NCI-H1694 treated with DMSO at 0.1 percent for 48 hours (cell line): ENCODE data around the gene OR10P1.
"Not testable (repeated sequence)": the region's sequence is repeated elsewhere in the genome, so short reads cannot be mapped to it uniquely, and the experiment has no call there.

Experiments
- DNase-seq: peaks from one replicate; lab custom pipeline; 2025; lab: John Stamatoyannopoulos, UW

Gene OR10P1, protein sequence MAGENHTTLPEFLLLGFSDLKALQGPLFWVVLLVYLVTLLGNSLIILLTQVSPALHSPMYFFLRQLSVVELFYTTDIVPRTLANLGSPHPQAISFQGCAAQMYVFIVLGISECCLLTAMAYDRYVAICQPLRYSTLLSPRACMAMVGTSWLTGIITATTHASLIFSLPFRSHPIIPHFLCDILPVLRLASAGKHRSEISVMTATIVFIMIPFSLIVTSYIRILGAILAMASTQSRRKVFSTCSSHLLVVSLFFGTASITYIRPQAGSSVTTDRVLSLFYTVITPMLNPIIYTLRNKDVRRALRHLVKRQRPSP

DNA sequence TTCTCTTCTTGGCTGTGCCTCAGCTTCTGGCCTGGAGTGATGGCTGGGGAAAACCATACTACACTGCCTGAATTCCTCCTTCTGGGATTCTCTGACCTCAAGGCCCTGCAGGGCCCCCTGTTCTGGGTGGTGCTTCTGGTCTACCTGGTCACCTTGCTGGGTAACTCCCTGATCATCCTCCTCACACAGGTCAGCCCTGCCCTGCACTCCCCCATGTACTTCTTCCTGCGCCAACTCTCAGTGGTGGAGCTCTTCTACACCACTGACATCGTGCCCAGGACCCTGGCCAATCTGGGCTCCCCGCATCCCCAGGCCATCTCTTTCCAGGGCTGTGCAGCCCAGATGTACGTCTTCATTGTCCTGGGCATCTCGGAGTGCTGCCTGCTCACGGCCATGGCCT lies at the start of gene OR10P1:
Gene OR10P1 (plus strand): TSS at position 40 of the 400 bp plus-strand sequence. CDS start 0 bp downstream, at position 40.
- no peak for DNase-seq

DNA sequence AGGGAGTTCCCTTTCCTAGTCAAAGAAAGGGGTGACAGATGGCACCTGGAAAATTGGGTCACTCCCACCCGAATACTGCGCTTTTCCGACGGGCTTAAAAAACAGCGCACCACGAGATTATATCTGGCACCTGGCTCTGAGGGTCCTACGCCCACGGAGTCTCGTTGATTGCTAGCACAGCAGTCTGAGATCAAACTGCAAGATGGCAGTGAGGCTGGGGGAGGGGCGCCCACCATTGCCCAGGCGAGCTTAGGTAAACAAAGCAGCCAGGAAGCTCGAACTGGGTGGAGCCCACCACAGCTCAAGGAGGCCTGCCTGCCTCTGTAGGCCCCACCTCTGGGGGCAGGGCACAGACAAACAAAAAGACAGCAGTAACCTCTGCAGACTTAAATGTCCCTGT lies 46.5 kb upstream of the OR10P1 start:
- DNase-seq: not testable (repeated sequence)

DNA sequence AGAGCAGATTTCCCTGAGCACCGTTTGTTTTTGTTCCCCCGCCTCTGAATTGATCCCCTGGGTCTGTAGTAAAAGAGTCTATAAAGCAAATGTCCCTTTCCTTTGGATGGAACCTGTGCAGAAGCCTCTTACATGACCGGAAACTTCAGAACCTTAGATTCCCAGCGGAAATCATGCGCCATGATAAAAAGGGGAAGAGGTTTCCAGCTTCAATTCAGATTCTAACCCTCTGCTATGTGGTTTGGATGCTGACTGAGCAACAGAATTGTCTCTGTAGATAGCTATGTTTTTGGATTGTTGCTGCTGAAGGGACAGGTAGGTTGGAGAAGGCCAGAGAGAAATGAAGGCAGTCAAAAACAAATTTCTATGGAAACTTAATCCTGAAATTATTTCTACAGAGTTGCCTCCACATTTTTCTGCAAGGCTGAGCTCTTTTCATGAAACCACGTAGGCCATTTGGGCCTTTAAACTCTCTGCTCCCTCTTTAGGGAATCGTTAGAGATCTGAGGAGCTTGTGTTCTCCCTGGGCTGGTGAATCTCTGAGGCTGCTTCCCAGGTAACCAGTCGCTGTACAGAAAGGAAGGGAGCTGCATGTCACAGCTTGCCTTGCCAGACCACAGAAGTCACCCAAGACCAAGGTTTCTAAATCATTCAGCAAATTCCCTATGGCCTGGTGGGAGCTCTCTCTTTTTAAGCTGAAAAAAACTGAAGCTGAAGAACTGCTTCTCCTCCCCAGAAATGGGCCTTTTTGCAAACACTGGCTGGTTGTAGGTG lies 28.7 kb upstream of the OR10P1 start:
- DNase-seq: no peak

DNA sequence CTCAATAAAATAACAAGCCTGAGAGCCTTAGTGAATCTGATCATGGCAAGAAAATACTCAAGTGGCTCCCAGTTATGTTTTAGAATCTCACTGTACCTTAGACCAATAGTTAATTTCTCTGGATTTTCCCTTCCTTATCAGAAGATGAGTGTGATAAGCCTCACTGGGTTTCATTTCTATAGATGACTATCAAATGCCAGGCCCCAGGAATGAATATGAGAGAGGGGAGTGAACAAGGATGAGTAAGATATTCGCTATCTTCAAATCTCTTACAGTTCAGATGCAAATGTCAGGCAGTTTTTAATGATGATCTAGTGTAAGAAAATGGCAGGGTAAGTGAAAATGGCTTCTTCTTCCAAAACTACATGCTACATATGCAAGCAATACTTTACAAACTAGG lies 26.1 kb upstream of the OR10P1 start:
- DNase-seq: no peak

DNA sequence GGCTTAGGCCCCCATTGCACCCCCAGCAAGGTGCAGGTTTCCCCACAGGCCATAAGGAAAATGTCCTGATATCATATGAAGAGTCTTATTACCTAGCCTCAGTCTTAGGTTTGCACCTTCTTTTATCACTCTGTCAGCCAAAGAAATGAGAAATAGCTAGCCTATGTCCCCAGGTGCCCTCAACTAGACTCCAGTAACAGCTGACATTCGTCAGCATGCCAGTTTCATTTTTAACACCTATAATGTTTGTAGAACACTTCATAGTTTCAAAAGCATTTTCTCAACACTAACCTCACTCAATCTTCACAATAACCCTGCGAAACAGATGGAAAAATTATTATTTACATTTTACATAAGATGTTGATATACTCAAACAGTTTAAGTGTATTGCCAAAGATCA lies 24.0 kb upstream of the OR10P1 start:
- no peak for DNase-seq

DNA sequence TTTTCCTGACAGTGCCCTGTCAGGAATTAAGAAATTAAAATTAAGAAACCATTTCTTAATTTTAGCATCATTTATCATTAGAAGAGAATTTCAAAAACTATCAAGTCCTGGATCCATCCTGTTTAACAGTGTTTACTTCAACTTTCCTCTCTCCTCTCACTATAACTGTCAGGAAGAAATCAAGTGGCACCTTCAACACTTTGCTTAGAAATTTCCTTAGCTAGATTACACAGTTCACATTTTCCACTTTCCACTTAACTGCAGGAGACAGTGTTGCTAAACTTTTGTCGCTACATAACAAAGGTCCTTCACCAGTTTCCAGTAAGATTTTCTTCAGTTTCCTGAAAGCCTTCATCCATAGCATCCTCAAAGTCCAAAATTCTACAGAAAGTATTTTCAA lies 21.9 kb upstream of the OR10P1 start:
- DNase-seq: no peak

DNA sequence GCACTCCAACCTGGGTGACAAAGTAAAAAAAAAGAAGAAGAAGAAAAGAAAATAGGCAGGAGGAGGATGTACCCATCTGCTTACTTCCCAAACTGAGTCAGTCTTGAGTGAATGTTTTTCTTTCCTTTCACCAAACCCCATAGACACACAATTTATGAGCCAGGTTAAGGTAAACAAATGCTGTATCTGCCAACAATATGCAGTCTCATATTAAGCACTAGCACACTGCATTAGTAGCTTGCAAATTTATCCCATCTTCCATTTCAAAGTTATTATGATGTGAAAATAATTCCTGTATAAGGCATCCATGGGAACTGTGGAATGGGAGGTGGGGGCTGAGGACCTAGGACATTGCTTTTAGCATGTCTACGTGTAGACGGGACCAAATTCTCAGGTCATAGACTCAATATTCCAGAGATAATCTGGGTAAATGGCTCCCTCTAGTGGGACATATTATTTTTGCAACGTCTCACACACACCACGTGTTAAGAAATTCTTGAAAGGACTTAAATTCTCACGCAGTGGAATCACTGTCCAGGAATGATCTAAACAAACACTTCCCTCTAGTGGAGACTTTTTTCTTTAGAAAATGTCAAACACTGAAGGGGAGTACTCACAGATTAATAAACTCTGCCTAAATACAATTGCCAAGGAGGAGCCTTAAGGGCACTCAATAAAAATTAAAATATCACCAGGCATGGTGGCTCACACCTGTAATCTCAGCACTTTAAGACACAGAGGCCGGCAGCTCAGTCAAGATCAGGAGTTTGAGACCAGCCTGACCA lies 17.1 kb upstream of the OR10P1 start:
- peak; percentile 54 for DNase-seq

DNA sequence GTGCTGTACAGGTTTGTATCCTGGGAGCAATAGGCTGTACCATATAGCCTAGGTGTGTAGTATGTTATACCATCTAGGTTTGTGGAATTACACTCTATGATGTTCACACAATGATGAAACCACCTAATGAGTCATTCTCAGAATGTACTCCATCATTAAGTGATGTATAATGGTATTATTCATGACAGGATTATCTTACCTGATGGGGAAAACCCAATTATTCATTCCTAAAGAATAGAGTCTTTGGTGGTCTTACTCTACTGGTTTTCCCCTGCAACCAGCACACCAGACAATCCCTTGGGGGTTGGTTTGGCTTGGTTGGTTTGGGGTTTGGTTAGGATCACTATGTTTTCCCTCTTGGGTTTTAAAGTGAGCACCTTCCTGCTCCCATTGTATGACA lies 12.6 kb upstream of the OR10P1 start:
- DNase-seq: no peak

DNA sequence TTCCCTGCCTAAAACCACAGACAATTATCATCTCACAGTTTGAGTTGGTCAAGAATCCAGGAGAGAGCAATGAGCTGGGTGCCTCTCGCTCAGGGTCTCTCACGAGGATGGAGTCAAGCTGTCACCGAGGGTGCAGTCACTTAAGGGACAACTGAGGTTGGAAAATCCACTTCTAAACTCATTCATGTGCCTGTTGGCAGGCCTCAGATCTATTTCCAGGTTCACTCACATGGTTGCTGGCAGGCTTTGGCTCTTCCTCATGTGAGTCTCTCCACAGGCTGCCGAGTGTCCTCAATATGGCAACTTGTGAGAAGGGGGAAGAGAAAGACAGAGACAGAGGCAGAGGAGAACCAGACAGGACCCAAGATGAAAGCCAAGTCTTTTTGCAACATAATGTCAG lies 10.5 kb upstream of the OR10P1 start:
- DNase-seq: no peak

DNA sequence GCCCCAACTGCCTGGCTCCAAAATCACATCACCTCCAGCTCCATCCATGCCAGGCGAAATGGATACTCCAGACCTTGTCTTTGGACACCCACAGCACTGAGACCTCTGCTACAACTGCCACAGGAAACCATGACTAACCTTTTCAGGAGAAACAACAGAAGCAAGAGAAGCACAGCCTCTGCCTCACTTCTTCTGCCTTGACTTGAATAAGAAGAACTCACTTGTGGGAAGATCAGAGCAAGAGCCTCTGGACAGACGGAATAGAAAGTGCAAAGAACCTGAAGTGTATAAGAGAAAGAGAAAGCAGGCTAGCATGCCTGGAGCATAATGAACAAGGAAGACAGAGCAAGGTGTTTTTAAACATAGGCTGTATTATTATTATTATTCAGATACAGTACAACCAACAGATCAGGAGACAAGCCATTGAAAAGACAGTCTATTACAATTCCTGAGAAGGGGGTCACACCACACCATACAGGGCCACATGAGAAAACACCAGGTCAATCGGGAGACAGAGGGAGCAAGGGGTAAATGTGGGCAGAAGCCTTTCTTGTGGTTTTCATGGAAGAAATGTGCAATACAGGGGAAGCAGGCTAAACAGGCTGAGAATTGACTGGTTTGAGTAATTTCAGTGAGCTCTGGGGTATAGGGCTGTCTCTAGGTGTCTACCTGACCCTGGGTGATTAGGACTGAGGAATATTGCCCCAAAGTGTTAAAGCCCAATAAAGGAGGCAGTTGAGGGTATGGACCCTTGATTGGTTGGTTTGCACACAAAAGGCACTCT lies 7.4 kb upstream of the OR10P1 start:
- DNase-seq: no peak

DNA sequence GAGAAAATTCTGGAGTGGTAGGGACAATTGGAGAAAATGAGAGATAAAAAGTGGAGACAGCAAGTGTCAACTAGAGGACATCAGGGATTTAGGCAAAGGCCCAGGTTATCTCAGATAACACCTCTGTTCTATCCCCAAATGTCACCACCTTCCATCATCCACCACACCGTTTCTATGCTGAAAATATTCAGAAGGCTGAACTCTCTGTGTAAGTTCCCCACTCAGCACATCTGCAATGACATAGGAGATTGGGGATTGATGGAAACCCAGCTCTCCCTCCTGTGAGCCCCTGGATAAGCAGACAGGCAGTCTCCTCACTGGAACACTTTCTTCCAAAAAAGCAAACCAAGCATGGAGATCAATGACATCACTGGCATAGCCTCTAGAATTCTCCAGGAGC lies 5.6 kb upstream of the OR10P1 start:
- no peak for DNase-seq

DNA sequence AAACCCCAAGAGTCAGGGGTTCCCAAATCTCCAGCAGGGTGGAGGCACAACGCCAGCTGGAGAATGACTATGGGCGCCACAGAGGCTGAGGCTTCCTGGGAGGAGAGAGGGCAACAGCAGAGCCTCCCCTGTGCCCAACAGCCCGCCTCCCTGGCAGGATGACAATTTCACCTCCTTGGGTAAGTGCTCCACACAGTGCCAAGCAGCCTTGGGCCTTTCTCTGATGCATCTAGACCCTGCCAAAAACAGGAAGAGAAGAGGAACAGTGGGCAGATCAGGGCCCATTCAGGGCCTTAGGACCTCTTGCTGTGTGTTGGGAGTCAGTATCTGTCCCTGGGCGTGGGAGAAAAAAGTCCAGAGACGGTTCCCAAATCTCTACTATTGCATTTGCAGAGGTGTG lies 5.0 kb upstream of the OR10P1 start:
- DNase-seq: no peak

DNA sequence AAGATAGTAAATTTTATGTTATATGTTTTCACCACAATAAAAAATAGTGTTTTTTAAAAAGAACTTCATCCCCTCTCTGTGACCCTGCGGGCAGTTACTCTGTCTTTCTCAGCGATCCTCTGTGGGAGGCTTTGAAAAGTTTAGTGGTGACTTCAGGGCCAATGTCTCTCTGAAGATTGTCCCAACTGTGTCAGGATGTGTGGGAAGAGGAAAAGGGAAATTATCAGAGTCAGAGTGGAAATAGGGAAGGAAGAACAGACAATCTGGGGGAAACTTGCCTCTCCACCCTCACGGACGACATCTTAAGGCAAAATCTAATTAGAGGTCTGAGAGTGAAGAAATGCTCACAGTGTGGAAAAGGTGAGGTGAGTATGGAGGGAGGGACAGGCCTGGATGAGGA lies 3.5 kb upstream of the OR10P1 start:
- DNase-seq: no peak

DNA sequence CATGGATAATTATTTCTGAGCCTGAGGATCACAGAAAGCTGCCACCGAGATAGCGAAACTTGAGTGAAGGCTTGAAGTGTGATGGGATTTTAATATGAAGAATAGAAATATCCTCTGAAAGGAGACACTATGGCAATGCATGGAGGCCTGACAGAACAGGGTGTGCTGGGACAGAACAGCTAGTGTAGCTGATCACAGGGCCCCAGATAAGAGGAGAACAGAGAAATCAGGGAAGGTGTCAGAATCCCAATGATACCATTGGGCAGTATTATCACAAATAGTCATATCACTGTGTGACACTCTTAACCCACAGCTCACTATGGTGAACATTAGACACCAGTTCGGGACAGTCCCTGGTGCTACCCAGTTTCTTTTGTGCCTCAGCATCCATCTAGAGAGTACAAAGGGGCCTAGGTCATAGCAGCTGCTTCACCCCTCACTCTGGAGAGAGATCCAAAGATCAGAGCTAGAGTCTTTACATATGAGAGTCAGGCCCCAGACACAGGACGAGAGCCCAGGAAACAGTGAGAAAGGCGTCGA lies 506 bp upstream of the OR10P1 start:
- no peak for DNase-seq

DNA sequence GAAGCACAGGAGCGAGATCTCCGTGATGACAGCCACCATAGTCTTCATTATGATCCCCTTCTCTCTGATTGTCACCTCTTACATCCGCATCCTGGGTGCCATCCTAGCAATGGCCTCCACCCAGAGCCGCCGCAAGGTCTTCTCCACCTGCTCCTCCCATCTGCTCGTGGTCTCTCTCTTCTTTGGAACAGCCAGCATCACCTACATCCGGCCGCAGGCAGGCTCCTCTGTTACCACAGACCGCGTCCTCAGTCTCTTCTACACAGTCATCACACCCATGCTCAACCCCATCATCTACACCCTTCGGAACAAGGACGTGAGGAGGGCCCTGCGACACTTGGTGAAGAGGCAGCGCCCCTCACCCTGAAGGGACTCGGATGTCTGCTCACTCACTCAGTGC lies 775 bp downstream of the OR10P1 start:
- DNase-seq: no peak

DNA sequence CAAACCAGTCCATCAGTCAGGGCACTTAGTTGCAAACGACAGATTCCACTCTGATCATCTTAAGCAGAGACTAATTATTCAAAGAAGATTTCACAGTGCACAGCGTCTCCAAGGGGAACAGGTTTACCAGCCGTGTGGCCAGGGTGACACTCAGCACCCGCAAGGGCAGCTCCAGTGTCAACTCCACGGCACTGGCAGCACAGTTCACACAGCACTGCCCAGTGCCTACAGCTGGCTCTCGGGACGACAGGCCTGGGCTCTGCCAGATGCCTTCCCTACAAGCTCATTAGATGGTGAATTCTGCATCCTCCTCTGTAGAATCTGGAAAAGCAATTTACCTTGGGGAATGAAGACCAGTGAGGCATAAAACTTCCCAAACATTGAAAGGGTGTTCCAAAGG lies 4.9 kb downstream of the OR10P1 start:
- no peak for DNase-seq

DNA sequence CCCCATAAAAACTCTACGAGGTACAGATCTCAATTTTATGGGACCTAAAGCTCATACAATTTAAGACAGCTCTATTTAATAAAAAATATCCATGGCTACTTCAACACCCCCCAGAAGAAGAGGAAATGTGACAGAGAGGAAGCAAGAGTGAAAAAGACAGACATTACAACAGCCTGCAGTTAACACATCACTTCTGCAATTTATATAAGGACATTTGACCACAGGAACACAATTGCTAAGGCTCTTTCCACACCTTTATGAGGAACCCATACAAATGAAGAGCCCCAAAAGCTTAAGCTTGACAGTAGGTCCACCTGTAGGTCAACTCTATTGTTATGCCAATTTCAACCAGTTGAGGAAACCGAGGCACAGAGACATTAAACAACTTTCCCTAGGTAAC lies 5.6 kb downstream of the OR10P1 start:
- no peak for DNase-seq

DNA sequence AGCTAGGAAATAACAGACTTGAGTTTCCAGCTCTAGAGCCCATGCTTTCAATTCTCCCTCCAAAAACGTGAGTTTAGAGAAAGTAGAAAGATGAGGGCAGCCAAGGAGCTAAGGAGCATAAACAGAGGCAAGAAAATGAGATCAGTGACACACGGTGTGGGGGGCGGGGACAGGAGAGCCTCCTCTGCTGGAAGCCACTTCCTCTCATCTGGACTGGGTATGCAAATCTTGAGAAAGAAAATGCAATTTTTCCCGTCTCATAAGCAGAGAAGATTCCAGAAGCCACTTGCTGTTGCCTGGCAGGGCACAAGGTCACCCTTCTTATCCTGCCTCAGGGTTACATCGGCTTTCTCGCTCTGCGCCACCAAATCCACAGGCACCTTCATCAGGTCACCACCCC lies 6.0 kb downstream of the OR10P1 start:
- no peak for DNase-seq

DNA sequence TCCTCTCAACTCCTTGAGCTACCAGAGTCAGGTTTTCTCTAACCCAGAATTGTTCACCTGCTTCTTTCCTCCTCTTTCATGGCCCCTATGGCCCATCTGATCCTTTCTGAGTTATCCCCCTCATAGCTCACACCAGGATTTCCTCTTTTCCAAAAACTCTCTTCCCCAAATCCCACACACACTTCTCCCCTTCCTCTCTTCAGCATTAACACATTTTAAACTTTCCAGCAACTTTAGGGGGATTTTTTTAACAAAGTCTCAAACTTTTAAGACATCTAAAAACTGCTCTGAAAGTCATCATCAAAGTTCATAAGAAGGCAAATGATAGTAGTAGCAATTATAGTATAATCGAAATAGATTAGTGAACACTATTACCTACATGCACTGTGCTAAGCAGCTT lies 7.9 kb downstream of the OR10P1 start:
- DNase-seq: no peak

DNA sequence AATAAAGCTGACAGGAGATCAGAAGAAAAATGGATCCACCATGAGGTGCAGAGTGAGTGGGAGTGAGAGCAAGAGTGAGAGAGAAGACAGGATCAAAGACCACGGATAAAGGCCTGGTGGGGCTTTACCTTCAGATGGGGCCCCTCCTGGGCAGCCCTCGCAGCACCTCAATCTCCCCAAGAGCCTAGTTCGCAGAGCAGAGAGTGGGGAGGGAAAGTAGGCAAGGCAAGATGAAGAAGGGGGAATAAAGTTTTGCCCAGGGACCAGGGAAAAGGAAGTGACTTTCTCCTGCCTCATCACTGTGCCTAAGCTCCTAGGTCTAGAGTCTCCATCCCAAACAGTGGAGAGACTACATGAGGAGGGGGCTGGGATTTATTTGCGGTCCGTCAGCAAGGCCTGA lies 10.3 kb downstream of the OR10P1 start:
- no peak for DNase-seq

DNA sequence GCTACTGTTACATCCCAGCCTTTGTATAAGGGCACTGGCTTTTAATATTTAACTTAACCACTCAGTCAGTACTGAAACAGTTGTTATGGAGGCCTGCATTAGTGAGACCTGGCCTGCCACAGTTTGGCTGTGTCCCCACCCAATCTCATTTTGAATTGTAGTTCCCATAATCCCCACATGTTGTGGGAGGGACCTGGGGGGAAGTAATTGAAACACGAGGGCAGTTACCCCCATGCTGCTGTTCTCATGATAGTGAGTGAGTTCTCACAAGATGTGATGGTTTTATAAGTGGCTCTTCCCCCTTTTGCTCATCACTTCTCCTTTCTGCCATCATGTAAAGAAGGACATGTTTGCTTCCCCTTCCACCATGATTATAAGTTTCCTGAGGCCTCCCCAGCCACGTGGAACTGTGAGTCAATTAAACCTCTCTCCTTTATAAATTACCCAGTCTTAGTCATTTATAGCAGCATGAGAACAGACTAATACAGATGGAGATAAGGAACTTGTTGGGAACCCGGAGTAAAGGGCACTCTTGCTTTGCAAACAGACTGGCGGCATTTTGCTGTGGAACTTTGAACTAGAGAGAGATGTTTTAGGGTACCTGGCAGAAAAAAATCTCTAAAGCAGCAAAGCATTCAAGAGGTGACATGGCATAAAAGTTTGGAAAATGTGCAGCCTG lies 14.1 kb downstream of the OR10P1 start:
- DNase-seq: not testable (repeated sequence)
